Measurements from ENCODE around the gene NRARP.

DNA sequence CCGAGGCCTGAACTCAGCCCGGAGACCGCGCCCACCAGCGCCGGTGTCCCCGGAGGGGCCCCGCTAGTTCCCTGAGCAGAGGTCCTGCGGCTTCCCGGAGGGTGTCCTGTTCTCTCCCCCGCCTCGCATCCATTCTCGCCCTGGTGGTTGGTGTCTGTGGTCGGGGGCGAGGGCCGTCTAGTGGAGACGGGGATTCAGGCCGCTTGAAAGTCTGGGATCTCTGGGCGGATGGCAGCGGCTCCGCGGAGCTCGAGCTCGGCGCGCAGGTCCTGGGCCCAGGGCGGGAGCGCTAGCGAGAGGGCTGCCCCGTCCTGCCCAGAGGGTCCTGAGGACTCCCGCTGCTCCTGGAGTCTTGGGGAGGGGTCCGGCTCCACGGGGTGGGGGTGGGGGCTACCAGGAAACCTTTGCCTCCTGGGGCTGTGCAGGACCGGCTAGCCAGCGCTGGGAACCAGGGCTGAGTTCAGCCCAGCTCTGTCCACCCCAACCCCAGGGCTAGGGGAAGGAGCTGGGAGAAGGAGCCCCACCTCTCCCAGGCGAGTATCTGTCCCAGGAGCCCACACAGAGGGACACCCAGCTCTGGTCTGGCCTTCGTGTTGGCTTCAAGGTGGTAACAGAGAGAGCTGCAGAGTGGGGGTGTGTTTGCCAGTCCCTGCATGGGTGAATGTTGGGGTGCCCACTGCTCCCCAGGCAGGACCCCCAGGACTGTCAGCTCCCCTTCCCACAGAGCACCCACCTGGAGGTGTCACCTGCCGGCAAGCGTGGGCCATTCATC, 20.5 kb downstream of the NRARP start:
- TF ChIP-seq YY1 (IDR thresholded peaks at IDR 0.05; ENCODE audit: low read depth) = no peak
- no peak for TF ChIP-seq RAD21 (IDR thresholded peaks at IDR 0.05; ENCODE audit: low read depth)
- no peak for TF ChIP-seq FOXM1 (IDR thresholded peaks at IDR 0.05; ENCODE audit: borderline replicate concordance, low read depth)
- TF ChIP-seq EP300 (IDR thresholded peaks at IDR 0.05; ENCODE audit: borderline replicate concordance) = no peak
- TF ChIP-seq CREB1 (IDR thresholded peaks at IDR 0.05; ENCODE audit: low read depth) = no peak
- TF ChIP-seq REST (IDR thresholded peaks at IDR 0.05; ENCODE audit: low read depth) = no peak
